Neural progenitor cell (in vitro differentiated cells): ENCODE results near the gene RBCK1. TPM values are rescaled to one million over a fixed set of nuclear protein-coding genes. Genes with fewer than 3 reads are reported as not detected.
"Not testable (repeated sequence)": the region's sequence is repeated elsewhere in the genome, so short reads cannot be mapped to it uniquely, and the experiment has no call there.

Experiments used
- DNase-seq: peaks from one replicate; pipeline ENCODE4 v3.0.0-alpha.2; 2016; ENCODE audit warnings: low spot score
- H2AFZ ChIP-seq: fragments of 200-600 bp; sonication (generic); replicated peaks from 2 replicates; pipeline ENCODE4 v1.6.1; 2016; ENCODE audit warnings: antibody characterized with exemption
- H3F3A ChIP-seq: fragments of 200-600 bp; sonication (generic); 2 replicates; pipeline ENCODE4 v1.6.1; 2016; ENCODE audit warnings: antibody characterized with exemption, low read depth
- H3K27ac ChIP-seq: fragments of 200-600 bp; sonication (generic); 2 replicates; pipeline ENCODE4 v1.5.1; 2016; ENCODE audit warnings: mild to moderate bottlenecking
- H3K27me3 ChIP-seq: fragments of 200-600 bp; sonication (generic); 2 replicates; pipeline ENCODE4 v1.6.1; 2016; ENCODE audit warnings: mild to moderate bottlenecking, moderate library complexity
- H3K36me3 ChIP-seq: fragments of 200-600 bp; sonication (generic); 2 replicates; pipeline ENCODE4 v1.5.1; 2016
- H3K4me1 ChIP-seq: fragments of 200-600 bp; sonication (generic); 2 replicates; pipeline ENCODE4 v1.6.1; 2016; ENCODE audit warnings: mixed run types
- H3K4me2 ChIP-seq: fragments of 200-600 bp; sonication (generic); 2 replicates; pipeline ENCODE4 v1.6.1; 2016
- H3K4me3 ChIP-seq: fragments of 200-600 bp; sonication (generic); 2 replicates; pipeline ENCODE4 v1.5.1; 2016
- H3K79me2 ChIP-seq: fragments of 200-600 bp; sonication (generic); 2 replicates; pipeline ENCODE4 v1.6.1; 2016; ENCODE audit warnings: low read depth
- H3K9ac ChIP-seq: fragments of 200-600 bp; sonication (generic); 2 replicates; pipeline ENCODE4 v1.6.1; 2016
- H3K9me3 ChIP-seq: fragments of 200-600 bp; sonication (generic); 2 replicates; pipeline ENCODE4 v1.5.1; 2016; ENCODE audit warnings: low read depth
- H4K20me1 ChIP-seq: fragments of 200-600 bp; sonication (generic); 2 replicates; pipeline ENCODE4 v1.6.1; 2016; ENCODE audit warnings: low read depth
- H3K27ac Mint-ChIP-seq: 3 replicates; pipeline ENCODE4 v1.8.0; 2021; ENCODE audit warnings: mixed read lengths
- H3K27me3 Mint-ChIP-seq: 2 replicates; pipeline ENCODE4 v1.8.0; 2022; ENCODE audit warnings: low read depth, mild to moderate bottlenecking, inconsistent platforms, moderate library complexity, mixed read lengths; ENCODE audit not compliant: insufficient read depth
- H3K36me3 Mint-ChIP-seq: 3 replicates; pipeline ENCODE4 v1.8.0; 2021; ENCODE audit warnings: mixed read lengths
- H3K4me1 Mint-ChIP-seq: 3 replicates; pipeline ENCODE4 v1.8.0; 2021; ENCODE audit warnings: mixed read lengths
- H3K4me3 Mint-ChIP-seq: 3 replicates; pipeline ENCODE4 v1.8.0; 2021; ENCODE audit warnings: mild to moderate bottlenecking, moderate library complexity, mixed read lengths
- H3K9me3 Mint-ChIP-seq: 3 replicates; pipeline ENCODE4 v1.8.0; 2020; ENCODE audit warnings: mixed read lengths
- CTCF ChIP-seq: fragments of 200-600 bp; sonication (generic); IDR thresholded peaks from 2 replicates; pipeline ENCODE4 v1.5.1; 2017; ENCODE audit warnings: antibody characterized with exemption, mild to moderate bottlenecking
- EZH2 ChIP-seq: fragments of 200-600 bp; sonication (generic); IDR thresholded peaks from 2 replicates; pipeline ENCODE4 v1.6.1; 2017; ENCODE audit warnings: antibody characterized with exemption, mild to moderate bottlenecking, moderate library complexity
- EZH2phosphoT487 ChIP-seq: fragments of 200-600 bp; sonication (generic); IDR thresholded peaks from 2 replicates; pipeline ENCODE4 v1.6.1; 2017; ENCODE audit warnings: antibody characterized with exemption
- total RNA-seq: library from RNA; depleted of rRNA; stranded (reverse); fragments of >200 nt; gene quantifications from 2 replicates; pipeline ENCODE4 v1.2.3, GENCODE V29; 2015; ENCODE audit warnings: low replicate concordance

Gene RBCK1
- total RNA-seq, 1 donor from 2014 or later = 24.3 TPM

GRCh38 chr20:385448-385847, 22.7 kb upstream of the RBCK1 start:
- Histone ChIP-seq H4K20me1 (peaks cover 6% of the 10 kb centered on the region), H3K4me3 (no peak overlapping the region), H3K36me3 (no peaks in the 10 kb centered on the region), H3K27ac (no peak overlapping the region), H3K9me3 (no peaks in the 10 kb centered on the region), H3K4me1 (no peaks in the 10 kb centered on the region), H3F3A (peaks cover 4% of the 10 kb centered on the region), H2AFZ (no peak overlapping the region), H3K79me2 (no peaks in the 10 kb centered on the region), H3K9ac (no peak overlapping the region), H3K27me3 (peaks cover 33% of the 10 kb centered on the region), H3K4me2 (no peak overlapping the region)
- Mint-ChIP-seq H3K4me1 (peaks cover 3% of the 10 kb centered on the region), H3K36me3 (no peaks in the 10 kb centered on the region), H3K9me3 (no peaks in the 10 kb centered on the region), H3K27ac (no peak overlapping the region), H3K27me3 (peaks cover 17% of the 10 kb centered on the region), H3K4me3 (no peak overlapping the region)
- TF ChIP-seq EZH2 = no peak
- TF ChIP-seq EZH2phosphoT487 = no peak
- no peak for DNase-seq

- not testable (repeated sequence) for H3K4me3 Mint-ChIP-seq, H3K9ac ChIP-seq, H3K9me3 ChIP-seq, H3K4me1 Mint-ChIP-seq, H2AFZ ChIP-seq, H3K36me3 Mint-ChIP-seq, H3K79me2 ChIP-seq, H3K27ac ChIP-seq, H3K4me3 ChIP-seq, DNase-seq, H3K4me2 ChIP-seq, H3K27ac Mint-ChIP-seq, H3F3A ChIP-seq, H3K9me3 Mint-ChIP-seq, H4K20me1 ChIP-seq, H3K4me1 ChIP-seq, H3K36me3 ChIP-seq
- H3K27me3 Mint-ChIP-seq = peaks cover 11% of the 10 kb centered on the region
- H3K27me3 ChIP-seq = peaks cover 21% of the 10 kb centered on the region
These were observed 21.5 kb upstream of the RBCK1 start for GRCh38 chr20:386634-387033.

GRCh38 chr20:387520-387919, 20.6 kb upstream of the RBCK1 start:
- no peak overlapping the region for H3K27ac ChIP-seq
- Mint-ChIP-seq H3K27me3 (peaks cover 7% of the 10 kb centered on the region), H3K9me3 (no peaks in the 10 kb centered on the region), H3K27ac (no peak overlapping the region), H3K36me3 (no peaks in the 10 kb centered on the region), H3K4me1 (no peaks in the 10 kb centered on the region), H3K4me3 (no peak overlapping the region)
- H3K79me2 ChIP-seq = no peaks in the 10 kb centered on the region
- no peaks in the 10 kb centered on the region for H3K4me1 ChIP-seq
- H3F3A ChIP-seq = no peaks in the 10 kb centered on the region
- H3K36me3 ChIP-seq = no peaks in the 10 kb centered on the region
- DNase-seq = no peak
- H2AFZ ChIP-seq = no peak overlapping the region
- peaks cover 6% of the 10 kb centered on the region for H4K20me1 ChIP-seq
- H3K4me3 ChIP-seq = no peak overlapping the region
- H3K9me3 ChIP-seq = no peaks in the 10 kb centered on the region
- H3K9ac ChIP-seq = no peak overlapping the region
- TF ChIP-seq CTCF (no peak), EZH2phosphoT487 (no peak), EZH2 (no peak)
- peaks cover 12% of the 10 kb centered on the region for H3K27me3 ChIP-seq
- no peak overlapping the region for H3K4me2 ChIP-seq

- Histone ChIP-seq H3F3A (no peaks in the 10 kb centered on the region), H4K20me1 (no peaks in the 10 kb centered on the region), H3K4me1 (no peaks in the 10 kb centered on the region), H3K4me2 (no peak overlapping the region), H3K27ac (no peak overlapping the region), H3K9ac (no peak overlapping the region), H3K79me2 (no peaks in the 10 kb centered on the region), H3K36me3 (no peaks in the 10 kb centered on the region), H3K4me3 (no peak overlapping the region), H2AFZ (no peak overlapping the region), H3K9me3 (no peaks in the 10 kb centered on the region), H3K27me3 (peaks cover 4% of the 10 kb centered on the region)
- TF ChIP-seq EZH2phosphoT487 (no peak), EZH2 (no peak), CTCF (no peak)
- Mint-ChIP-seq H3K4me1 (no peaks in the 10 kb centered on the region), H3K4me3 (no peak overlapping the region), H3K27me3 (peaks cover 7% of the 10 kb centered on the region), H3K9me3 (no peaks in the 10 kb centered on the region), H3K36me3 (no peaks in the 10 kb centered on the region), H3K27ac (peak overlapping the region; percentile 3)
- DNase-seq = no peak
These were observed 19.8 kb upstream of the RBCK1 start for GRCh38 chr20:388034-388994.
